GM12891 (cell line): ENCODE measurements around the gene ARHGAP12.
"Not testable (repeated sequence)": the region's sequence is repeated elsewhere in the genome, so short reads cannot be mapped to it uniquely, and the experiment has no call there.

Experiments used
- DNase-seq: peaks from one replicate; pipeline ENCODE4 v3.0.0; 2011; ENCODE audit warnings: low spot score; ENCODE audit not compliant: insufficient read length
- FAIRE-seq: peaks from 2 replicates; lab custom pipeline; 2011; peaks lifted over from hg19 to GRCh38; lab: Jason Lieb, UNC
- PAX5 ChIP-seq: IDR thresholded peaks from 2 replicates; pipeline ENCODE4 v1.6.1; 2011; ENCODE audit warnings: low read length, moderate library complexity, mild to moderate bottlenecking; ENCODE audit not compliant: insufficient read depth, severe bottlenecking
- POLR2A ChIP-seq: IDR thresholded peaks from 2 replicates; pipeline ENCODE4 v1.6.1; 2011; ENCODE audit warnings: low read depth, low read length, control low read depth
- POLR2AphosphoS5 ChIP-seq: IDR thresholded peaks from 2 replicates; pipeline ENCODE4 v1.6.1; 2011; ENCODE audit warnings: low read depth, low read length, control low read depth
- POU2F2 ChIP-seq: IDR thresholded peaks from 2 replicates; pipeline ENCODE4 v1.6.1; 2011; ENCODE audit warnings: low read depth, mild to moderate bottlenecking, control low read depth, low read length, moderate library complexity
- SPI1 ChIP-seq: IDR thresholded peaks from 2 replicates; pipeline ENCODE4 v1.6.1; 2011; ENCODE audit warnings: low read depth, low read length, control low read depth
- TAF1 ChIP-seq: IDR thresholded peaks from 2 replicates; pipeline ENCODE4 v1.6.1; 2011; ENCODE audit warnings: low read depth, low read length, control low read depth

The ARHGAP12 gene

DNA sequence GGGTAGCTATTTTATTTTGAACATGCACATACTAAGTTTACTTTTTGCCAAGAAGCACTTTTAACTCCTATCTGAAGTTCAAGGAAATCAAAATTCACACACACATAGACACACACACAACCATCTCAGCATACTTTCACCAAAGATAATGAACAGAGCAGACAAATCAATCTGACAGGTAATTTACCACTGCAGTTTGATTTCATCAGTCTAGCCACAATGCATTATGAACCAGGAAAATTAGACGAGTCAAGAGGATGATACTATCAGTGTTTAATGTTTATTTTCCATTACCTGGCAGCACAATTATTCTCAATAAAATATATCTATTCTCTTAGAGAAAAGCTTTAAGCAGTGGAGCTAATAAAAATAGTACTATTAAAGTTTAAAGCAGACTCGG lies 147.9 kb downstream of the ARHGAP12 start:
- DNase-seq (no peak), FAIRE-seq (no peak)
- TF ChIP-seq POLR2A (no peak), TAF1 (no peak), SPI1 (no peak), PAX5 (no peak), POLR2AphosphoS5 (no peak), POU2F2 (no peak)

DNA sequence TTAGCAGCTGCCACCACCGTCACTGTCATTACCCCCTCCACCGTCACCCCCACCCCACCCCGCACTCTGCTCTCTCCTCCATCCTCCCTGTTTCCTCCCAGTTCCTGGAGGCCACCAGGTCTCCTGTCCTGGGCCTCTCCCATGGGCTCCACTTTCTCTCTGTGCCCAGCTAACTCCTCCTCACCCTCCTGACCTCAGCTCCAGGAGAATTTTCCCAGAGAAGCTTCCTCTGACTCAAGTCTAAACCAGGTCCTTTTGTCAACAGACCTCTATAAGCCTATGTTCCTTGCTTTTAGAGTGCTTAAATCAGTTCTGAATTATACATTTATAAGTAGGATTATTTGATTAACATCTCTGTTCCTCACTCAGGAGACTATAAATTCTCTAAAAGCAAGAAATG lies 150.0 kb downstream of the ARHGAP12 start:
- no peak for DNase-seq
- TF ChIP-seq POLR2AphosphoS5 (no peak), TAF1 (no peak), POLR2A (no peak), SPI1 (no peak), POU2F2 (no peak), PAX5 (no peak)
- FAIRE-seq: no peak

DNA sequence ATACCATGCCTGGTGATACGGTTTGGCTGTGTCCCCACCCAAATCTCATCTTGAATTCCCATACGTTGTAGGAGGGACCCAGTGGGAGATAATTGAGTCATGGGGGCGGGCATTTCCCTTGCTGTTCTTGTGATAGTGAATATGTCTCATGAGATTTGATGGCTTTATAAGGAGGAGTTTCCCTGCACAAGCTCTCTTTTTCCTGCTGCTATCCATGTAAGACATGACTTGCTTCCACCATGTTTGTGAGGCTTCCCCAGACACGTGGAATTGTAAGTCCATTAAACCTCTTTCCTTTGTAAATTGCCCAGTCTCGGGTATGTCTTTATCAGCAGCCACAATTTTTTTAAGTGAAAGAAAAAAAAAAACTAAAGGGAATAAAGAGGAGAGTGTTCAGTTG lies 152.5 kb downstream of the ARHGAP12 start:
- DNase-seq: no peak
- FAIRE-seq: no peak
- TF ChIP-seq SPI1 (no peak), PAX5 (no peak), POLR2AphosphoS5 (no peak), TAF1 (no peak), POLR2A (no peak), POU2F2 (no peak)

DNA sequence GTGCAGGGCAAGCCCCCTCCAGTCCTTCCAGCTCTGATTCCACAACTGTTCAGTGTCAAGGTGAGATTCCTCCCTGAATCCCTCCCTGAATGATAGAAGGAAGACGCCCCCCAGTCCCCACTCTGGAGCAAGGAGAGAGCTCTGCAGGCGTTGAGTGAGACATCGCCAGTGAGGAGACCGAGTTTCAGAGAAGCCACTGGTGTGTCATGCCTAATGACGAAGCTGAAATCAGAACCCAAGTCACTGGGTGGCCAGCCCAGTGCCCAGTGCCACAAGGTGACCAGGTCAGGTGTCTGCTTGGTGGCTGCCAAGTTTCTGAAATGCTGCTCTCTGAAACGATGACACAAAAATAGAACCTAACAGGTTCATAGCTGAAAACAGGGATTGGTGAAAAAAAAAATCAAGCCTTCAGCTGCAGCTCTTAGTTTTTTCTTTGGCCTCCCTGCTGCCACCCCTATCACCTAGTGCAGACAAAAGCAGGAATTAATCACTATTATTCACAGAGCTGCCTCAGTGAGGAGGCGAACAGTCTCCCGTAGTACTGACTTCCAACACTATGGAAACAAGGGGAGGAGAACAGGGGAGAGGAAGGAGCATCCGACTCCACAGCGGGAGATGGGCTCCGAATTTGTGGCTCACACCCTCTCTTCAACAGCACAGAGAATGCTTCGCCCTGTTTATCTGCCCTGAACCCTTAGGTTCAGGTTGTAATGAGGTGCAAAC lies 153.5 kb downstream of the ARHGAP12 start:
- TF ChIP-seq SPI1 (no peak), POU2F2 (no peak), POLR2AphosphoS5 (no peak), TAF1 (no peak)
- FAIRE-seq: no peak
- no peak for DNase-seq

- no peak for TF ChIP-seq TAF1
- no peak for TF ChIP-seq SPI1
- TF ChIP-seq POU2F2: no peak
- no peak for TF ChIP-seq PAX5
- no peak for TF ChIP-seq POLR2AphosphoS5
- TF ChIP-seq POLR2A: no peak
- FAIRE-seq (no peak), DNase-seq (no peak)
Measured at GRCh38 chr10:31774299-31774900, 154.2 kb downstream of the ARHGAP12 start.

DNA sequence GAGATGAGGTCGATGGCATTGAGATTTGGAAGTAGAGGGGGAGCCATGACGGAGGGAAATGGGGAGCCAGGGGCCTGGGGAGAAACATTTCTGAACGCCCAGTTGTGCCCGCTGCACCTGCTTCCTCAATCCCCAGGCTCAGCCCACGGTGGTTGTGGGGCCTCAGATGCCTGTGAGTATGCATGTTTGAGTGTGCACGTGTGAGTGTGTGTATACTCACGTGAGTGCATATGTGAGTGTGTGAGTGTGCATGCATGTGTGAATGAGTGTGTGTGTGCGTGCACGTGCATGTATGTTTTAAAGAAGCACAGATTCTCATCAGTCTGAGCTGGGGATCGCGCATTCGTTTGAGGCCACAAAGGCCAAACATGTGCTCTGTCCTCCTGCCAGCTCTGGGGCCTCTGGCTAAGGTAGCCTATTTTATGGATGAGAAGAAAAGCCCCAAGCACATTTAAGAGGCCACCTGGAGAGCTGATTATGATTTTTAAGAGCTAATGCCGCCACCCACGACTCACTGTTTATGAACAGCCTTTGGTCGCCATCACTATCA lies 154.8 kb downstream of the ARHGAP12 start:
- FAIRE-seq (no peak), DNase-seq (no peak)
- TF ChIP-seq PAX5: no peak
- no peak for TF ChIP-seq POLR2AphosphoS5
- no peak for TF ChIP-seq POLR2A
- TF ChIP-seq SPI1: no peak
- no peak for TF ChIP-seq POU2F2
- TF ChIP-seq TAF1: no peak

DNA sequence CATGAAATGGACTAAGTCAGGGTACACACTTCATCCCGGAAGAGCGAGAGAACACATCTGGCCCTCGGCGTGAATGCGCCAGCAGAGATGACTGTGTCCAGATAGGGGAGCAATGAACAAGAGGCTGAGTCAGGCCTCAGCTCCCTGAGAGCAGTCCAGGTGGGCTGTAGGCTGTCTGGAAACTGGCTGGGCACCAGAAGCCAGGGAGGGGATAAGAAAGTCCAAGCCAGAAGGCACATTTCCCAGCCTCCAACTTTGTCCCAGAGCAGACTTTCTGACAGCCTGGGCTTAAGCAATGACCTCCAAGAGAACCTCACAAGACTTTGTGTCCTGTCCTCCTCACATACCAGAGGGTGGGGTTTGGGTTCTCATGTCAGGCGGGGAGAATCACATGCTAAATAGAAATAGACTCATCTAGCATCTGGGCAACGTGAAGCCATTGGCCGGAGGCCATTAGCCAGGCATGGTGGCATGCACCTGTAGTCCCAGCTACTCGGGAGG lies 157.2 kb downstream of the ARHGAP12 start:
- DNase-seq (no peak), FAIRE-seq (no peak)
- TF ChIP-seq PAX5 (no peak), POLR2A (no peak), TAF1 (no peak), POU2F2 (no peak), SPI1 (no peak), POLR2AphosphoS5 (no peak)

DNA sequence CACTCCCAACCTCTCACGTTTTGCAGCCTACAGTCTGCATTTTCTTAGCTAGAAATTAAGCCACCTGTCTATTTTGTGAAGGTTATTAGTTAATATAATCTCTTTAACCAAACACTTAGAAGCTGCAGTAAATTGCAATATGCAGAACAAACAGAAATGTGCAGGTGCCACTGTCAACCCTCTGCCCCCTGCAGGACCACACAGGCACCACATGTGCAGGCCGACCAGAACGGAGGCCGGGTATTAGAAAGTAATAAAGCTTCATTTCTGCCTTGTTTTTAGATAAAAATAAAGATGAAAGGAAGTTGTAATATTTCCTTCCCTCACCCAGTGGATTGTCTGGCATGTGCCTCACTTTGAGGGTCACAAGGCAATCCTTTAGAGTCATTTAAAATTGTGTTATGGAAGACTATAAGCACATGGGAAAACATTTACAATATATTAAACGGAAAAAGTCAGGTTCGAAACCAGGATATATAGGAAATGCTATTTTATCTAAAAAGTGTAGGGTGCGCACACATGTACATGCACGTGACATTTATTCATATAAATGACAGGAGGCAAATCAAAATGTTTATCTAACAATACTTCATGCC lies 158.2 kb downstream of the ARHGAP12 start:
- DNase-seq (peak; percentile 59), FAIRE-seq (peak; percentile 26)
- TF ChIP-seq PAX5: no peak
- no peak for TF ChIP-seq POLR2AphosphoS5
- TF ChIP-seq POU2F2: no peak
- no peak for TF ChIP-seq SPI1
- no peak for TF ChIP-seq TAF1
- no peak for TF ChIP-seq POLR2A

DNA sequence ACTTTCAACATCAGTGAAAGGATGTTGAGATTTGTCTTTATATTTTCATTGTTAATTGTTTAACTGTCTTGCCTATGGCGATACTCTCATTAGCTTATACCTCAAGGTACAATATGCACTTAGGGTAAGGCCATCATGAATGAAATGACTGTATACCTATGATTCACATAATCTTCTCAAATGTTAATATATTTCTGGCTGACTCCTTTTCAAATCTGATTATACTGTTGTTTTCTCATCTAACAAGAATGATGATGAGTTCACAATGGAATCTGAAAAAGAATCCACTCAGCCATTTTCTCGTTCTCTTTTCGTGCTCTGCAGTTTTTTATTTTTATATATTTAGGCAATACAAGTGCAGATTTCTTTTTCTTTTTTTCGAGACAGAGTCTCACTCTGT lies 159.1 kb downstream of the ARHGAP12 start:
- FAIRE-seq (no peak), DNase-seq (no peak)
- no peak for TF ChIP-seq TAF1
- no peak for TF ChIP-seq SPI1
- TF ChIP-seq POLR2A: no peak
- TF ChIP-seq PAX5: no peak
- TF ChIP-seq POU2F2: no peak
- no peak for TF ChIP-seq POLR2AphosphoS5

GRCh38 chr10:31768935-31769334 lies 159.7 kb downstream of the ARHGAP12 start:
- not testable (repeated sequence) for FAIRE-seq

More at GRCh38 chr10:31768935-31769334, 159.7 kb downstream of the ARHGAP12 start:
- not testable (repeated sequence) for DNase-seq
